T follicular helper cell (primary cell): ENCODE measurements around the gene ETAA1.

ENCODE experiments used
- DNase-seq: peaks from one replicate; pipeline ENCODE4 v3.0.0-alpha.2; 2020; ENCODE audit warnings: low read depth

ETAA1 gene

DNA sequence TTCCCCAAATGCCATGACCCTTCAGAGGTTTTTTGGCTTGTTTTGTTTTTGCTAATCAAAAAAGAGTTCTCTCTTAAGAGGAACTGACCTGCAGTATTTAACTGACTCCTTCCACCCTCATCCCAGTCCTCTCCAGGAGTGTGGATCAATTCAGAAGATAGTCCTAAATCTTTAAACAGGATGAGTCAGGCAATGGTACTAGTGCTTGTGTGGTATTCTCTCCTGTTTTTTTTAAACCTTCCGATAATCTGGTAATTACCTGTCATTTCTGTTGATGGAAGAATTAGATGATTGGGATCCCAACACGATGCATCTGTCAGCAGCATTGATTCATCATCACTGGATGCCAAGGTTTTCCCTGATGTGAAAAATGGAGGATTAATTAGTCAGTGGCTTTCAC lies 41.2 kb downstream of the ETAA1 start:
- no peak for DNase-seq

DNA sequence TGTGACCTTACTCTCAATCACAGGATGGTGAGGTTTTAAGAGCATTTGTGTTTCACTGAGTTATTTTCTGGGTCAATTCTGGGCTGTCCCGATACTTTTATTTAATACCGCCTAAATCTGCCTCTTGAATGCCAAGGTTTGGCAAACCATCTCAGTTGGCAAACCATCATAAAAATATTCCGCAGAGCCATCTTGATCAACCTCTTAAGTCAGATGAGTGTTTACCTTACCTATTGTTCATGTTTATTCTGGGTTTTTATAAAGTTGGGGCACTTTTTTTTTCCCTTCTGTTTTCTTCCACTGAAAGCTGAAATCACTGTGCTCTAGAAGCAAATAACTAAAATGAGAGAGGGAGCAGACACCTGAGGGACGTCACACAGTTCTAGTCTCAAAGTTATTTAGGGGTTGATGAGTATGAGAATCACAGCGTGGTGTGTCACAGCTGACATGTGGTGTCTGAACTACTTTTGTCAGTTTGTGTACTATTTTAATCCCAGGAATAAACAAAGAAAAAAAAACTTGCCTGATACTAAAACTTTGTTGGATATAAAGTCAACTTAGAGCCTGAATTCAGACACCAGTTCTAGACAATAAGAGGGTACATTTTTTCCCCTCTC lies 48.6 kb downstream of the ETAA1 start:
- no peak for DNase-seq

DNA sequence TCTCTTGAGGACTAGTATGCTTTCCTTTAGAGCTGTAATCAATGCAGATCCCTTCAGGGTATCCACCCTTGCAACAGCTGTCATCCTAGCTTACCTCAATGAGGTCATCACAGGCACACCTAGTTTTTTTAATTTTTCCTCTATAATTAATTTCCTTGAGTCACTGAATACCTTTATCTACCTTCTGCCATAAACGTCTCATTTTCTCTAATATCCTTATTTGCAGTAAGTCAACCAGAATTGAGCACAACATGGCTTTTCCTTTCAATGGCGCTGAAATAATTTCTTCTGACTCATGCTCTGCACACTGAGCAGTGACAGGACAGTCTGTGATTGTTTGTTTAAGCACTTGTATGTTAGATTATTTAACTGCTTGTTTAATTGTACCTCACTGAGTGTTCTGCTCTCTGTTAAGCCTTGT lies 49.4 kb downstream of the ETAA1 start:
- DNase-seq: no peak

DNA sequence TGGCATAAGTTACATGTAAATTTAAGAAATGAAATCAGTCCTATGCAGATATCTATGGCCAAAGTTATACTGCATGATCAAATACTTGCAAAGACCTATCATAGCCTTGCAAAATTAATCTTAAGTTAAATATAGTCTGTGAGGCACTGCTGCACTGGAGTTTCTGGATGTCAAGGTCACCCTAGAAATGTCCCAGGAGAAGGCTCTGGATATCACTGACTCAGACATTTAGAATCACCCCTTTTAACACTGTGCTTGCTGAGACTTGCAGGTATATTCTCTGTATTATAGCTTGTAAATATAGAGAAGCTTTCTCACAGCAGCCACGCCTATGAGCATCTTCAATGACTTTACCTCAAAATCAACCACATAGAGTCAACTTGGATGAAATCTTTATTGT lies 51.5 kb downstream of the ETAA1 start:
- no peak for DNase-seq

DNA sequence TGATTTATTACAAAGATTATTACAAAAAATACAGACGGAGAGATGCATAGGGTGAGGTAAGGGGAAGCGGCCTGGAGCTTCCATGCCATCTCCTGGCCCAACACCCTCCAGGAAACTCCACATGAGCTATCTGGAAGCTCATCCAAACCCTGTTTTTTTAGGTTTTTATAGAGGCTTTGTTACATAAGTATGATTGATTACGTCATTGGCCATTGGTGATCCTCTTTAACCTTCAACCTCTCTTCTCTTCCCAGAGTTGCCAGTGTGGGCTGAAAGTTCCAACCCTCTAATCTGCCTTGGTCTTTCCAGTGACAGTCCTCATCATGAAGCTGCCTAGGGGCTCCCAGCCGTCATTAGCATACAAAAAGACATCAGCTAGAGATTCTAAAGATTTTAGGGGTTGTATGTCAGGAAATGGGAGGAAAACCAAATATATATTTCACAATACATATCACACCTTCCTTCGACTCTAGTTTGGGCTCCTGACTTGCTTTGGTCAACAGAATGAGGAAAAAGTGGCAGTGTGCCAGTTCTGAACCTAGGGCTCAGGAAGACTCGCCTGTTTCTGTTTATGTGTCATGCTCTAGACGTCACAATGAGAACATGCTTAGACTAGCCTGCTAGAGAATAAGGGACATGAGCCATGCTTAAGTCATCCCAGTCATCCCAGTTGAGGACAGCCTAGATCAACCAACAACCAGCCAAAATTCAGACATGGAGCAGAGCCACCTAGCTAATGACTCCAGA lies 54.1 kb downstream of the ETAA1 start:
- DNase-seq: no peak

DNA sequence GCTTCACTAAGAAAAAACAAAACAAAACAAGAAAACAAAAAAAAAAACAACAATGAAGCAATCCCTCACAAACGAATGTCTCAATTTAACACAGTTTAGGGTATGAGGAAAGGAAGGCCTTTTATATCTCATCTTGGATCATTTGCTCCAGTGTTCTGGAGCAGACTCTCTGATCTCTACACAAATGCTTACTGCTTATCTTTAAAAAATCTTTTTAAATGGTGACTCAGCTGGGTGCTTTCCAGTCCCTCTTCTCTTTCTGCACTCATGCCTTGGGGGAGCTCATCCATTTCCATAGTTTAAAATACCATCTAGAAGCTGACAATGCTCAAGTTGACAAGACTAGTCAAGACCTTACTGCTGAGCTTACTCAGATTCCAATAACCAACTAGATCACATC lies 56.2 kb downstream of the ETAA1 start:
- DNase-seq: no peak

DNA sequence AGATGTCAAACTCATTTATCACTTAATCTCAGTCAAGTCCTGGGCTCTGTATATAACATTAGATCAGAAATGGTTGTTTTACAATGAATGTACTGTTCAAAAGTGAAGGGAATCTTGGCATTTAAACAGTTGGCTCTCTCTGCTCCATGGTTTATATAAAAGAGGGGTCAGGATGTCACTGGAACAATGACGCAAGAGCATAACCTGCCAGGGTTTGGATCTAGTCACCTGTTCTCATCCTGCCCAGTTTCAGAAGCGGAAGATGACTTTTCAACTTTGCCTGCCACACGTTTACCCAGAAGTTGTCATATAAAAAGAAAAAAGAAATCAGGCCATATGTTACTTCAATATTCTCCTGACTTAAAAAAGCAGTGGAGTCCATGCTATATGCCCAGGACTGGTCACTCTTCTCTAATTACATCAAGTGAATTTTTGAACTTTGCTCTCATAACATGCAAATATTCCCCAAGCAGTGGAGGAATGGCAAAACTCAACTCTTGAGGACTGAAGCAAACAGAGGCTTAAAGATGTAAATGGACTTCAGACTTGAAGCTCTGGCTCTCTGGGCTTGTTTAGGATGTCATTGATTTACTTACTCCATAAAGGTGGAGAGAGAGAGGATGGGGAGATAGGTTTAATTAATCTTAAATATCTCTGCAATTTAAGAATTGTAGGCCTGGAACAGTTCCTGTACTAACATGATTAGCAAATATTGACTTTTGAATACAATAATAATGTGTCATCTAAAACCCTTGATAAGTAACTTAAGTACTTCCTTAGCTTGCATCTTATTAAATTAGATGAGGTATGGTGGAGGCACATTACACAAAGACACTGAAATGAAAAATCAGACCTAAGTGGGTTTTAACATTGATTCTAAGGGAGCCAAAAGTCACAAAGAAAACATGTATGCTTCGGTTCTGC lies 58.3 kb downstream of the ETAA1 start:
- DNase-seq: no peak

DNA sequence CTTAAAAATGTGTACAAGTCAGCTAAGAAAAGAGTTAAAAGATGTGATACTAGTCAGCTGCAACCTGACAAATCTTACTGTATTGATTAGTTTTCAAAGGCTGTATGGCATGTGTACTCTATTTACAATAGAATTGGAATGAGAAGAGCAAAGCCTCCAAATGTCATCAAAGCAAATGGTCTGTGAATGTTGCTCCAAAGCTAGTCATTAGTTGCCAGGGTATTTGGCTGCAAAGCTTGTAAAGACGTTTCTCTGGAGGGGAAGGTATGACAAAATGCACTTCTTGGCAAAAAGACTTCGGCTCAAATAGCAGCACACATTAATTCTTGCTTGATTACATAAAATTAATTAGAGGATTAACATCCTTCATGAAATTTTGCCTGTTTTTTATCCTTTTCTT lies 59.3 kb downstream of the ETAA1 start:
- DNase-seq: no peak

DNA sequence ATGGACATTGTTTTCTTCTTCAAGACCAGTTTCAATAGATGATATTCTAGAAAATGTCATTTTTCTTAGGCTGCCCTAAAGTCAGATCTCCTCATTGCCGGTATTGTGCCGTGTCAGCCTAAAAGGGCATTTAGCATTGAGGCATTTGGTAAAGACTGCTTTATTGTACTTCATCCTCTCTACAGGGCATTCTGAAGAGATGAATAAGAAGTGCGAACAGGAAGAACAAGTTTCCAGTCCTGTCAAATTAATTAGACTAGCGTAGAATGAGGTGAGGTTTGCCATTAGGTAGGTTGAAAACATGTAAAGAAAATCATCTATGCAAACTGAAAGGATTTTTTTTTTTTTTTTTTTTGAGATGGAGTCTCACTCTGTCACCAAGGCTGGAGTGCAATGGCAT lies 60.6 kb downstream of the ETAA1 start:
- DNase-seq: no peak

DNA sequence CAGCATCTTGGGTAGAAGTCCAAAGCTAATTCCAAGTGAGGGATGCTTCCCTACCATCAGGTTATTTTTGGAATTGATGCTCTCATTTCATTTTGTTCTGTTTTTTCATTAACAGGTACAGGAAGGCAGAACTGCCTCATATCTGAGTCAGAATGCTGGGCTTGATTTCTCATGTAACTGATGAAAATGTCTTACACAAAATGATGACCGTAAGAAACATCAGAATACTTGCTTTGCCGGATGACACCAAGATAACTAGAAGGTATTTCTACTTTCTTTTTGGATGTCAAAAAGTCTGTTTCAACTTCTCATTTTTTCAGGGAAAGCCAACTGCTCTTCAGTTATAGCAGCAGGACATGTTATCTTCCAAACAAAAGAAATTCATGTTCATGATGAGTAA lies 62.6 kb downstream of the ETAA1 start:
- DNase-seq: no peak
